Brain pericyte (primary cell): ENCODE data around the gene KIAA1549.

Source experiments
- DNase-seq: peaks from one replicate; pipeline ENCODE4 v3.0.0-alpha.2; 2012; ENCODE audit warnings: low read depth, low spot score

Gene KIAA1549

GRCh38 chr7:138975343-138976104 lies 5.7 kb downstream of the KIAA1549 start:
- no peak for DNase-seq

DNA sequence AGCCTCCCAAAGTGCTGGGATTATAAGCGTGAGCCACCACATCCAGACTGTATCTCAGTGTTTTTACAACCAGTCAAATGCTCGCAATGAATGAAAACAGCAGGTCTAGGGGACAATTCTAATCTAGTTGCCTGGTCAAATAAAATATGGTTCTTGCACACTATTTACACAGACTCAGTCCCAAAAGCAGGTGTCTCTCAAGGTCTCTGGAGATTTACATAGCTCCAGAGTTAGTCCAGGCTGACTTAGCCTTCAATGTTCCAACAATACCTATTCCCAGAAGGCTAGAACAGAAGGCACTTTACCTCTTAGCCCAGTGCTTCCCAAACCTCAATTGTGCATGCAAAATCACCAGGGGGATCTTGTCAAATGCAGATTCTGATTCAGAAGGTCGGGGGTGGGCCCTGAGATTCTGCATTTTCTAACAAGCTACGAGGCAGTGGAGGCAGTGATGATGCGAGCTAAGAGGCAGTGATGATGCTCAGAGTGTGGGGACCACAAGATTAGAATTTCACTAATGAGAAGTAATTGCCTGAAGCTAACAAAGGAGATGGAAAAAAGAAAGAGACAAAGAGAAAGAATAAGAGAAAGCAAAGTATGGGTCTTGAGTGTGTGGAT lies 6.4 kb downstream of the KIAA1549 start:
- DNase-seq = no peak

DNA sequence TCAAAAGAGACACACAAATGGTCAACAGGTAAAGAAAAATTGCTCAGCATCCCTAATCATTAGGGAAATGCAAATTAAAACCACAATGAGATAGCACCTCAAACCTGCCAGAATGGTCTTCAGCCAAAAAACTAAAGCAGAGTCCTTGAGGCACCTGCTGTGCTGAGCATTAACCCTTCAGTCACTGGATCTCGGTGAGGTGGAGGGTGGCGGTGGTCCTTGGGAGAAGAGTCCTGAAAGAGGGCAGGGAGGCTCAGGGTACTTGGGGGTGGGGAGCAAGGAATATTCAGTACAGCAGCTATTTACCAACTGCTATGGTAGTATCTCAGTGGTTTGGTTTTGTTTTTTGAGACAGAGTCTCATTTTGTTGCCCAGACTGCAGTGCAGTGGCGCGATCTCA lies 7.1 kb downstream of the KIAA1549 start:
- DNase-seq = no peak

DNA sequence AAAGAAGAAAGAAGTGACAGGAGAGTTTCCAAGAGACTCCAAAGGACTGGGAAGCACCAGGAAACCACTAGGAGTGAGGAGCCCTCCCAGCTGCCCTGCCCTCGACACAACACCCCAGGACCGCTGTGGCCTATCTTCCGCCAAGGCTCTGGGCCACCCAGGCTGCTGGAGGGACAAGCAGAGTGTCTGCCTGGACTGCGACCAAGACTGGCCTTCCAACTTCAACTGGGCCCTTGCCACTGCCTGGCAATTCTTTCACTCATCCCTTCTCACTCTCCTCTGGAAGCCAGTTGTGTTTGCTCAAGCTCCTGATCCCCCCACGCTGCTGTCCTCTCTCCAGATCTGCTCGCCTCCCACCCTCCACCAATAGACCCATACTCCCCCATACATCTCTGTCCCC lies 10.2 kb downstream of the KIAA1549 start:
- no peak for DNase-seq

DNA sequence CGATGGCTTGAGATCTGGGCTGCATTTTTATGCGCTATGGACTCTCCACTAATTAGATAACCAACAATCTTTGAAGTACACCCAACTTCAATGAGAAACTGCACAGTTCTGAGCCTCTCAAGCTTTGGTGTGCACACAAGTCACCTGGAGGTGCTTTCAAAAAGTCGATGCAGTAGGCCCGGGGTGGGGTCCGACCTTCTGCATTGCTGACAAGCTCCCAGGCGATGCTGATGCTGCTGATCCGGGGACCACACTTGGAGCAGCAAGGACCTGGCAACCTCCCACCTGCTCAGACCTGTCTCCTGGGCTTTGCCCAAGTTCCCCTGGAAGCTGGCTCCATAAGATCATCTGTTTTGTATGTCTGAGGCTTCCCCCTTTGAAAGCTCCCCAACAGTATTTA lies 10.7 kb downstream of the KIAA1549 start:
- no peak for DNase-seq

- DNase-seq = no peak
Observed at GRCh38 chr7:138967159-138967558, 14.0 kb downstream of the KIAA1549 start.

DNA sequence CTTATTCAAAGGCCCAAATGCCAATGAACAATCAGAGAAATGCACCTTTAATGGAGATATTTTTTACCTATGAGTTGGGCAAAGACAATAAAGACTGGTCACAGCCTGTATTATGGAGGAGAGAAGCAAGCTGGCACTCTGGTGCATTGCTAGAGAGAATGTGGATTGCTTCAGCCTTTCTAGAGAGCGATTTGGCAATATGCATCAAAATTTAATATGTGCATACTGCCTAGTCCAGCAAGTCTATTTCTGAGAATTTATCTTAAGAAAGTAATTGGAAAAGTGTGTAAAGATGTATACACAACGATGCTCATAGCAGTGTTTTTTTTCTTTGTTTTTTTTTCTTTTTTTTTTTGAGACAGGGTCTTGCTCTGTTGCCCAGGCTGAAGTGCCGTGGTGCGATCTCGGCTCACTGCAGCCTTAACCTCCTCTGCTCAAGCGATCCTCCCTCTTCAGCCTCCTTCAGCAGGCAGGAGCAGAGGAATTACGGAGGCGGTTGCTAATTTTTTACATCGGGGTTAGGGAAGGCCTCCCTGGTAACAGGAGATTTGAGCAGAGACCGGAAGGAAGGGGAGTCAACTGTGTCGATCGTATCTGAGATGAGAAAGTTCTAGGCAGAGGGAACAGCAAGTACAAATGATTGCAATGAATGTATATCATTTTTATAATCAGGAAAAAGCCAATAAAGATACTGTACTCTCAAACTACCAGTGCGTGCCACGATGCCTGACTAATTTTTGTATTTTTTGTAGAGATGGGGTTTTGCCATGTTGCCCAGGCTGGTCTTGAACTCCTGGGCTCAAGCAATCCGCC lies 16.4 kb downstream of the KIAA1549 start:
- no peak for DNase-seq

GRCh38 chr7:138963675-138964074 lies 17.5 kb downstream of the KIAA1549 start:
- DNase-seq = no peak

- DNase-seq = no peak
Observed at GRCh38 chr7:138962561-138963270, 18.5 kb downstream of the KIAA1549 start.

GRCh38 chr7:138961159-138961558 lies 20.0 kb downstream of the KIAA1549 start:
- DNase-seq = no peak

DNA sequence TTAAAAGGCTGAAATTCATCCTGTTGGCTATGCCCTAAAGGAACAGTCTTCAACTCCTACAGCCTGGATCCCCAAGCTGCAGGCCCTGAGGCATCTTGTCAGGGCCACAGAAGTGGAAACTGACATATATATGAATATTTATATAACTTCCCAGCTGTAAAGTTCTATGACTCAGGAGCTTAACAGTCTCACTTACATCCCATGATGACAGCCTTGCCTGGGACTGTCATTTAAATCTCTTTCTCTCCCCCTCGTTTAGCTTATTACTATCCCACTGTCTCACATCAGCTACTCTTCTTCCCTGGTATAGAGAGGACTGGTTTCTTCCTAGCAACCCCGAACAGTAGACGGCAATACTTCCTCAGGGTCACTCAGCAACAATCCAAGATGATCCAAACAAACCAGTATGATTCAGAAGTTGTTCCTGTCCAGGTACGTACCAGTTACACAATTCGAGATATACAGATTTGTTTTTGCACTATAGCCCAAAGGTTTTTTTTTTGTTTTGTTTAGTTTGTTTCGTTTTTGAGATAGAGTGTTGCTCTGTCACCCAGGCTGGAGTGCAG lies 22.7 kb downstream of the KIAA1549 start:
- no peak for DNase-seq

DNA sequence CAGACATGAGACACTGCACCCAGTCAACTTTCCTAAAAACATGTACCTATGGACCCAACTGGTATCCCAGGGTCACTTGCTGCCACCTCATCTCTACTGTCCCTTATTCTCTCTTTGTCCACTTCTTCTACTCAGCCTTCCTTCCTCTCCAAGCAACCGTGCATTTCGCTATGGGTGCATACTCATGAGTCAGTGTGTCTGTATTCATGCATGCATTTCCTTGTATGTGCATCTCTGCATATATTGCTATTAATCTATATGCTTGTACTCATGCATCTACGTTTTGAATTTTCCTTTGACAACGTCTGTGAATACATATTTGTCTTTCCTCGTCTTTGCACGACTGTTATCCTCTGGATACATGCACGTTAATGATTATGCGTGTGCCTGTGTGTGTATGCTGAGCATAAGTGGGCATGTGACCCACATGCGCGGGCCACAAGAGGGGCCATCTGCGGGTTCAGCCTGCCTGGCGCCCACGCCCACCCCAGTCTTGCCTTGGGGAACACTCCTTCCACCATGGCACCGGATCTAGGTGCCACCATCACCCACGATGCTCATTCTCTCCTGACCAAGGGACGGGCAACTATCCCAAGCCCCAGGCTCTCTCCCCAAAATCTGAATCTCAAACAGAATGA lies 23.3 kb downstream of the KIAA1549 start:
- no peak for DNase-seq

- DNase-seq = no peak
Observed at GRCh38 chr7:138957217-138957616, 24.0 kb downstream of the KIAA1549 start.

GRCh38 chr7:138954545-138955475 lies 26.4 kb downstream of the KIAA1549 start:
- DNase-seq = no peak

GRCh38 chr7:138952791-138953190 lies 28.4 kb downstream of the KIAA1549 start:
- DNase-seq = no peak

DNA sequence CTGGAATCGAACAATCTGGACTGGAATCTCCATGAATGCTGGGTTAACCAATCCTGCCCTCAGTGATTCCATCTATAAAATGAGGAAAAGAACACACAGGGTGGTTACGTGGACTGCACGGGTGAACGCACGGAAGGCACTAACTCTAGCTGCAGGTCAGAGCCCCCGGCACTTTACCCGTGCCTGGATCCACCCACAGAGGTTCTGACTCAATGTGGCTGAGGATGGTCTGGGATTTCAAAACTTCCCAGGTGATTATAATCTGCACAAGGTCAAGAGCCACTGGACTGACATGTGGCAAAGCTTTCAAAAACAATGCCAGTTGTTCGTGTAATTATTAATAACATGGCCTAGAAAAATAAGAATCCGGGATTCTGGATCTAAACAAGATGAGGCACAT lies 29.2 kb downstream of the KIAA1549 start:
- no peak for DNase-seq

DNA sequence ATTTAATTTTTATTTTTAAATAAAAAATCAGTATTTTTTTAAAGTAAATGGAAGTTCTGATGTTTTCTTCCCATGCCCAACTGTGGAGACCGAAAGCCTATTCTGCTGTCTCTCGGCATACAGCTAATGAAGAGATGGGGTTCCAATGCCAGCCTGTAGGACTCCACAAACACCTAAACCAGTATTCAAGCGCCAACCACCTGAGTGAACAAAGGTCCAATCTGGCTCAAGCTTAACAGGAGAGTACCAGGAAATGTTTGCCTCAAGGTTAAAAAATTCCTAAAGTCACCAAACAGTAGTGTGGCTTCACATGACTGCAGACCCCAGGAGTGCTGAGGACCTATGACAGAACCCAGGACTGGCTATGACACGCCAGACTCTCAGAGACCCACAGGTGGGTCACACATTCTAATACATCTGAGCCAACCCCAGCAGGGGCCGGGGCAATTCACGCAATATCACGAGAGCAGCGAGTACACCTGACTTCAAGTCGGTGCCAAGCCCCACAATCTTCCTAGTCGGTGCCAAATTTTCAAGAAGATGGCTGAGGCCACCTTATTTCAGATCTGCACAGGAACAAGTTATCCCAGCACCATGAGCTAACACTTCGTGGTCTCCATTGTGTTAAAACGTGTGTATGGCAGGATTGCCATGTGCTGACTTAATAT lies 31.6 kb downstream of the KIAA1549 start:
- DNase-seq = no peak

- no peak for DNase-seq
Observed at GRCh38 chr7:138948403-138948802, 32.8 kb downstream of the KIAA1549 start.

- no peak for DNase-seq
Observed at GRCh38 chr7:138945821-138946220, 35.4 kb downstream of the KIAA1549 start.
